H1 (cell line): ENCODE results near the gene DEFB131A. TPM values are rescaled to one million over a fixed set of nuclear protein-coding genes. Genes with fewer than 3 reads are reported as not detected.
"Not testable (repeated sequence)": the region's sequence is repeated elsewhere in the genome, so short reads cannot be mapped to it uniquely, and the experiment has no call there.

ENCODE experiments used
- CTCF ChIA-PET: fragments of 300-600 bp; sonication (Branson Sonifier 250); formaldehyde crosslinking; loops from one replicate; lab custom pipeline; 2021; ENCODE audit not compliant: partially characterized antibody; lab: Charles Lee
- POLR2A ChIA-PET: fragments of 300-600 bp; sonication (Branson Sonifier 250); formaldehyde crosslinking; loops from one replicate; lab custom pipeline; 2021; ENCODE audit warnings: inconsistent platforms; ENCODE audit not compliant: partially characterized antibody; lab: Charles Lee
- DNase-seq, 2 experiments: peaks; one replicate each; pipeline versions ENCODE4 v3.0.0 to v3.0.0-alpha.2; 2010 to 2022; ENCODE audit warnings: low spot score in 2 of 2, low read depth in 1 of 2, mixed read lengths in 1 of 2
- FAIRE-seq: peaks from 2 replicates; lab custom pipeline; 2011; peaks lifted over from hg19 to GRCh38; lab: Jason Lieb, UNC
- H2AFZ ChIP-seq: 2 replicates; pipeline ENCODE4 v1.8.1; 2012; ENCODE audit warnings: low read length, inconsistent platforms
- H2AK5ac ChIP-seq: 2 replicates; pipeline ENCODE4 v1.6.1; 2013; ENCODE audit warnings: low read depth, low read length
- H2BK120ac ChIP-seq: replicated peaks from 2 replicates; pipeline ENCODE3; 2013; ENCODE audit warnings: low read depth, low read length, inconsistent platforms
- H2BK12ac ChIP-seq: 2 replicates; pipeline ENCODE4 v1.6.1; 2013; ENCODE audit warnings: low read depth, low read length
- H2BK15ac ChIP-seq: 2 replicates; pipeline ENCODE4 v1.6.1; 2013; ENCODE audit warnings: low read length
- H2BK20ac ChIP-seq: 2 replicates; pipeline ENCODE4 v1.6.1; 2013; ENCODE audit warnings: low read length
- H2BK5ac ChIP-seq: 2 replicates; pipeline ENCODE4 v1.6.1; 2013; ENCODE audit warnings: low read depth, low read length
- H3K14ac ChIP-seq: 2 replicates; pipeline ENCODE4 v1.6.1; 2013; ENCODE audit warnings: inconsistent platforms; ENCODE audit not compliant: insufficient read length
- H3K18ac ChIP-seq: 2 replicates; pipeline ENCODE4 v1.6.1; 2013; ENCODE audit warnings: low read length; ENCODE audit errors: extremely low read depth
- H3K23ac ChIP-seq: 2 replicates; pipeline ENCODE4 v1.6.1; 2013; ENCODE audit warnings: inconsistent platforms; ENCODE audit not compliant: insufficient read length
- H3K23me2 ChIP-seq: 2 replicates; pipeline ENCODE4 v1.6.1; 2013; ENCODE audit warnings: low read depth, low read length
- H3K27ac ChIP-seq: 2 replicates; pipeline ENCODE4 v1.6.1; 2011; ENCODE audit warnings: low read depth, low read length, inconsistent platforms
- H3K27me3 ChIP-seq, 4 experiments: replicated peaks in 1 of 4; 1 replicate in 1 of 4; 2 replicates in 3 of 4; pipeline versions ENCODE4 v1.6.1 to v1.8.1; 2011 to 2013; ENCODE audit warnings: low read length in 3 of 4, mild to moderate bottlenecking in 3 of 4, inconsistent platforms in 2 of 4, mixed read lengths in 2 of 4, moderate library complexity in 1 of 4; ENCODE audit not compliant: control insufficient read depth in 3 of 4, insufficient read depth in 3 of 4; ENCODE audit errors: extremely low read depth in 1 of 4
- H3K36me3 ChIP-seq, 4 experiments: 2 replicates each; pipeline versions ENCODE4 v1.6.1 to v1.8.1; 2011 to 2013; ENCODE audit warnings: mild to moderate bottlenecking in 4 of 4, low read length in 3 of 4, moderate library complexity in 2 of 4, control low read depth in 1 of 4, inconsistent platforms in 1 of 4; ENCODE audit not compliant: insufficient read depth in 4 of 4, control insufficient read depth in 2 of 4
- H3K4ac ChIP-seq: replicated peaks from 2 replicates; pipeline ENCODE3; 2013; ENCODE audit warnings: low read length, low read depth, mixed read lengths, inconsistent platforms; ENCODE audit not compliant: insufficient read length
- H3K4me1 ChIP-seq, 4 experiments: replicated peaks in 1 of 4; 1 replicate in 1 of 4; 2 replicates in 3 of 4; pipeline versions ENCODE4 v1.6.1 to v1.8.1; 2011 to 2013; ENCODE audit warnings: low read length in 3 of 4, inconsistent platforms in 2 of 4, mixed read lengths in 1 of 4; ENCODE audit not compliant: insufficient read depth in 4 of 4, control insufficient read depth in 3 of 4
- H3K4me2 ChIP-seq, 2 experiments: 2 replicates each; pipeline versions ENCODE4 v1.6.1 to v1.8.1; 2011 to 2013; ENCODE audit warnings: low read depth in 2 of 2, low read length in 2 of 2, control low read depth in 1 of 2, inconsistent platforms in 1 of 2, mild to moderate bottlenecking in 1 of 2; ENCODE audit not compliant: insufficient read depth in 1 of 2
- H3K4me3 ChIP-seq, 4 experiments: fragments of 200-600, 300-600 bp in 1 of 4; sonication (generic), shearing (Covaris generic), sonication (Bioruptor Twin) in 1 of 4; 2 replicates each; pipeline versions ENCODE4 v1.5.1 to v1.8.1; 2011 to 2016; ENCODE audit warnings: low read length in 4 of 4, low read depth in 3 of 4, control low read depth in 2 of 4, inconsistent platforms in 2 of 4, mild to moderate bottlenecking in 2 of 4, mixed read lengths in 1 of 4, moderate library complexity in 1 of 4; ENCODE audit not compliant: insufficient read depth in 2 of 4; ENCODE audit errors: extremely low read depth in 1 of 4
- H3K56ac ChIP-seq: replicated peaks from 2 replicates; pipeline ENCODE3; 2013; ENCODE audit warnings: low read depth, mild to moderate bottlenecking, mixed read lengths, low read length, inconsistent platforms; ENCODE audit not compliant: insufficient read length
- H3K79me1 ChIP-seq: 2 replicates; pipeline ENCODE4 v1.6.1; 2013; ENCODE audit warnings: low read depth, low read length, control low read depth
- H3K79me2 ChIP-seq, 2 experiments: 2 replicates each; pipeline versions ENCODE4 v1.6.1 to v1.8.1; 2012 to 2013; ENCODE audit warnings: low read length in 2 of 2, mild to moderate bottlenecking in 2 of 2, inconsistent platforms in 1 of 2; ENCODE audit not compliant: insufficient read depth in 2 of 2, control insufficient read depth in 1 of 2
- H3K9ac ChIP-seq, 4 experiments: replicated peaks in 1 of 4; 1 replicate in 1 of 4; 2 replicates in 3 of 4; pipeline versions ENCODE4 v1.6.1 to v1.8.1; 2011 to 2013; ENCODE audit warnings: low read depth in 3 of 4, low read length in 3 of 4, control low read depth in 2 of 4, mild to moderate bottlenecking in 2 of 4, moderate library complexity in 2 of 4, inconsistent platforms in 1 of 4; ENCODE audit errors: extremely low read depth in 1 of 4
- H3K9me3 ChIP-seq, 2 experiments: 2 replicates each; pipeline versions ENCODE4 v1.6.1 to v1.8.1; 2012 to 2013; ENCODE audit warnings: mild to moderate bottlenecking in 2 of 2, moderate library complexity in 2 of 2, control low read depth in 1 of 2, inconsistent platforms in 1 of 2, low read depth in 1 of 2, low read length in 1 of 2, mixed read lengths in 1 of 2; ENCODE audit not compliant: insufficient read depth in 2 of 2
- H4K20me1 ChIP-seq, 2 experiments: replicated peaks in 1 of 2; 2 replicates each; pipeline versions ENCODE3 to v1.8.1; 2011 to 2013; ENCODE audit warnings: inconsistent platforms in 2 of 2, low read length in 2 of 2, mild to moderate bottlenecking in 1 of 2; ENCODE audit not compliant: insufficient read depth in 2 of 2, control insufficient read depth in 1 of 2
- H4K5ac ChIP-seq: 2 replicates; pipeline ENCODE4 v1.6.1; 2013; ENCODE audit warnings: low read length, low read depth, mixed read lengths, inconsistent platforms; ENCODE audit not compliant: insufficient read length
- H4K8ac ChIP-seq: 2 replicates; pipeline ENCODE4 v1.8.0; 2013; ENCODE audit warnings: mild to moderate bottlenecking, moderate library complexity, low read length, inconsistent platforms; ENCODE audit not compliant: insufficient read depth; ENCODE audit errors: extremely low read depth
- H4K91ac ChIP-seq: replicated peaks from 2 replicates; pipeline ENCODE3; 2013; ENCODE audit warnings: low read length, mixed read lengths, inconsistent platforms; ENCODE audit not compliant: insufficient read length
- WGBS, 2 experiments: shearing (Covaris generic) in 1 of 2; methylation state at CpG; one replicate each; pipeline versions ENCODE4 v1.1.6 to v1.1.7; 2013 to 2015; ENCODE audit warnings: low lambda C conversion rate in 2 of 2, mixed read lengths in 2 of 2, inconsistent platforms in 1 of 2, low coverage in 1 of 2, missing lambda C conversion rate in 1 of 2; ENCODE audit not compliant: insufficient replicate concordance in 2 of 2, insufficient coverage in 1 of 2, insufficient read length in 1 of 2; ENCODE audit errors: extremely low coverage in 1 of 2, missing lambda C conversion rate in 1 of 2; 5-methylcytosine and 5-hydroxymethylcytosine counted together
- polyA plus RNA-seq, 7 experiments: library from polyadenylated mRNA; depleted of rRNA in 3 of 7; stranded (reverse) in 5 of 7; unstranded in 2 of 7; fragments of >200 nt in 5 of 7; fragments of 200-250 nt in 2 of 7; gene quantifications; 1 replicate in 5 of 7; 2 replicates in 1 of 7; 4 replicates in 1 of 7; pipeline versions ENCODE4 v1.2.1 to v1.2.3, GENCODE V29; 2011 to 2013; ENCODE audit warnings: missing spikeins in 2 of 7, mixed read lengths in 2 of 7
- small RNA-seq: library from polyadenylated mRNA; stranded (forward); fragments of <200 nt; extraction: miRNeasy Mini kit (QIAGEN cat#:217004); gene quantifications from one replicate; pipeline ENCODE3, GENCODE V24; 2013; ENCODE audit not compliant: insufficient read depth
- total RNA-seq: library from RNA; stranded (reverse); fragmentation: NEBNext Ultra II Directional; extraction: Animal tissue kit (Norgen Biotek cat#: 25700); gene quantifications from 2 replicates; pipeline ENCODE4 v1.2.1, GENCODE V29; 2021

DEFB131A gene
- total and polyA plus RNA-seq, 2 of the 8 experiments (the other 6 are each of a cell fraction or from before 2014, with no cell fraction given): not detected

DNA sequence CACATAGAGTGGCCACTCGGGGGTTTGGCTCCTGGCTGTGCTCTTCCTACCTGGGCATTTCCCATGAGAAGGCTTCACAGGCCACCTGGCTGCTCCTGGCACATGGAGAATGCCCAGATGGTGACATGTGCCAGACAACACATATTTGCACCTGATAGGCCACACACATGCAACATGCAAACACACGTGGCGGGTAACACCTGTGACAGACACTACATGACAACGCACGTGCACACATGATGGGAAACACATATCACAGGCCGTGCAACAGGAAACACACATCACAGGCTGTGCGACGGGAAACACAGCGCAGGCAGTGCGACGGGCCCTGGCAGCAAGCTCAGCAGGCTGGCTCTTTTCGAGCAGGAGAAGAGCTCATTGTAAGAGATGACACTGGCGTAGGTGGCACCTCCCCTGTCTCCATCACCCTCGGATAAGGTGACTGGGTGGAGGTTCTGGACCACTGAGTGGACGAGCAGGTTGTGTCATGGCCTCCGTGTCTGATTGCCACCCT is 55.8 kb downstream of the DEFB131A start:
- H4K5ac ChIP-seq, H3K4ac ChIP-seq, H3K9me3 ChIP-seq, H2AK5ac ChIP-seq, H4K91ac ChIP-seq, H3K79me1 ChIP-seq, H3K14ac ChIP-seq, H4K8ac ChIP-seq, H3K4me1 ChIP-seq, DNase-seq, H3K23ac ChIP-seq, H3K36me3 ChIP-seq, H3K18ac ChIP-seq, H3K79me2 ChIP-seq, H2AFZ ChIP-seq, H3K27ac ChIP-seq, H3K9ac ChIP-seq, H2BK20ac ChIP-seq, POLR2A ChIA-PET, H3K4me2 ChIP-seq, H3K56ac ChIP-seq, H4K20me1 ChIP-seq, H2BK5ac ChIP-seq, H2BK15ac ChIP-seq, H3K4me3 ChIP-seq, H2BK12ac ChIP-seq, H2BK120ac ChIP-seq, H3K23me2 ChIP-seq, H3K27me3 ChIP-seq, FAIRE-seq: not testable (repeated sequence)
- 94% methylated on average over 15 of the region's 16 CpGs; no CpG with 5 or more reads in 1 of the 2 experiments for WGBS, 2 experiments
- CTCF ChIA-PET: interaction anchor here (1.2 kb wide), 1 partner anchor 32 kb away, joined by 3 read pairs; no protein-coding TSS in a partner anchor

Small RNAs within 50 kb of the gene (small RNA-seq; reads per million reads assigned to genes)
- gene RNA5SP153: not detected

Other genes with a start within 250 kb of the DEFB131A start
- gene USP17L10, start 233.8 kb upstream of the DEFB131A start, total RNA-seq: not detected in 2 replicates
- gene USP17L10, start 233.8 kb upstream of the DEFB131A start, polyA plus RNA-seq (2011; rRNA removed): not detected in 2 replicates
- gene USP17L11, start 229.0 kb upstream of the DEFB131A start, total RNA-seq: not detected in 2 replicates
- not detected in 2 replicates for gene USP17L11, start 229.0 kb upstream of the DEFB131A start, polyA plus RNA-seq (2011; rRNA removed)
- not detected in 2 replicates for gene USP17L12, start 224.3 kb upstream of the DEFB131A start, total RNA-seq
- not detected in 2 replicates for gene USP17L12, start 224.3 kb upstream of the DEFB131A start, polyA plus RNA-seq (2011; rRNA removed)
- not detected in 2 replicates for gene USP17L13, start 219.5 kb upstream of the DEFB131A start, total RNA-seq
- not detected in 2 replicates for gene USP17L13, start 219.5 kb upstream of the DEFB131A start, polyA plus RNA-seq (2011; rRNA removed)
- not detected in 2 replicates for gene USP17L15, start 210.0 kb upstream of the DEFB131A start, total RNA-seq
- gene USP17L15, start 210.0 kb upstream of the DEFB131A start, polyA plus RNA-seq (2011; rRNA removed): not detected in 2 replicates
- not detected in 2 replicates for gene USP17L17, start 200.5 kb upstream of the DEFB131A start, total RNA-seq
- gene USP17L17, start 200.5 kb upstream of the DEFB131A start, polyA plus RNA-seq (2011; rRNA removed): not detected in 2 replicates
- gene USP17L18, start 195.8 kb upstream of the DEFB131A start, total RNA-seq: not detected in 2 replicates
- not detected in 2 replicates for gene USP17L18, start 195.8 kb upstream of the DEFB131A start, polyA plus RNA-seq (2011; rRNA removed)
- gene USP17L19, start 191.0 kb upstream of the DEFB131A start, total RNA-seq: not detected in 2 replicates
- not detected in 2 replicates for gene USP17L19, start 191.0 kb upstream of the DEFB131A start, polyA plus RNA-seq (2011; rRNA removed)
- gene USP17L20, start 186.3 kb upstream of the DEFB131A start, total RNA-seq: not detected in 2 replicates
- gene USP17L20, start 186.3 kb upstream of the DEFB131A start, polyA plus RNA-seq (2011; rRNA removed): not detected in 2 replicates
- gene USP17L21, start 181.5 kb upstream of the DEFB131A start, total RNA-seq: not detected in 2 replicates
- gene USP17L21, start 181.5 kb upstream of the DEFB131A start, polyA plus RNA-seq (2011; rRNA removed): not detected in 2 replicates
- not detected in 2 replicates for gene USP17L22, start 176.8 kb upstream of the DEFB131A start, total RNA-seq
- not detected in 2 replicates for gene USP17L22, start 176.8 kb upstream of the DEFB131A start, polyA plus RNA-seq (2011; rRNA removed)
- not detected in 2 replicates for gene USP17L24, start 119.2 kb upstream of the DEFB131A start, total RNA-seq
- not detected in 2 replicates for gene USP17L24, start 119.2 kb upstream of the DEFB131A start, polyA plus RNA-seq (2011; rRNA removed)
- gene USP17L25, start 114.5 kb upstream of the DEFB131A start, total RNA-seq: not detected in 2 replicates
- gene USP17L25, start 114.5 kb upstream of the DEFB131A start, polyA plus RNA-seq (2011; rRNA removed): not detected in 2 replicates
- gene USP17L26, start 109.8 kb upstream of the DEFB131A start, total RNA-seq: not detected in 2 replicates
- not detected in 2 replicates for gene USP17L26, start 109.8 kb upstream of the DEFB131A start, polyA plus RNA-seq (2011; rRNA removed)
- gene USP17L5, start 105.0 kb upstream of the DEFB131A start, total RNA-seq: not detected in 2 replicates
- gene USP17L5, start 105.0 kb upstream of the DEFB131A start, polyA plus RNA-seq (2011; rRNA removed): not detected in 2 replicates
- not detected in 2 replicates for gene USP17L27, start 100.3 kb upstream of the DEFB131A start, total RNA-seq
- not detected in 2 replicates for gene USP17L27, start 100.3 kb upstream of the DEFB131A start, polyA plus RNA-seq (2011; rRNA removed)
- gene USP17L28, start 95.5 kb upstream of the DEFB131A start, total RNA-seq: not detected in 2 replicates
- not detected in 2 replicates for gene USP17L28, start 95.5 kb upstream of the DEFB131A start, polyA plus RNA-seq (2011; rRNA removed)
- gene USP17L29, start 90.8 kb upstream of the DEFB131A start, total RNA-seq: not detected in 2 replicates
- not detected in 2 replicates for gene USP17L29, start 90.8 kb upstream of the DEFB131A start, polyA plus RNA-seq (2011; rRNA removed)
- gene USP17L30, start 81.3 kb upstream of the DEFB131A start, total RNA-seq: not detected in 2 replicates
- gene USP17L30, start 81.3 kb upstream of the DEFB131A start, polyA plus RNA-seq (2011; rRNA removed): not detected in 2 replicates